Measurements from ENCODE around the gene EVI5. TPM values are rescaled to one million over a fixed set of nuclear protein-coding genes. Genes with fewer than 3 reads are reported as not detected.

EVI5 gene
- total RNA-seq, 4 donors from 2014 or later = 16.3 to 135 (median 33.7) TPM

- H3K27ac ChIP-seq = no peak overlapping the region
- no peaks in the 10 kb centered on the region for H3K36me3 ChIP-seq
- TF ChIP-seq POLR2A (IDR thresholded peaks at IDR 0.05) = no peak
- no peak for TF ChIP-seq CTCF (IDR thresholded peaks at IDR 0.05)
- no peaks in the 10 kb centered on the region for H3K9me3 ChIP-seq
- H3K4me3 ChIP-seq = no peak overlapping the region
- no peaks in the 10 kb centered on the region for H3K4me1 ChIP-seq
- DNase-seq = no peak
- no peaks in the 10 kb centered on the region for H3K27me3 ChIP-seq
These were observed 269.1 kb downstream of the EVI5 start for GRCh38 chr1:92515796-92516201.

- TF ChIP-seq CTCF (IDR thresholded peaks at IDR 0.05) (no peak), POLR2A (IDR thresholded peaks at IDR 0.05) (no peak)
- Histone ChIP-seq H3K4me3 (no peak overlapping the region), H3K36me3 (no peaks in the 10 kb centered on the region)
These were observed 273.4 kb downstream of the EVI5 start for GRCh38 chr1:92511541-92511940.

GRCh38 chr1:92509619-92510018 is 275.3 kb downstream of the EVI5 start:
- DNase-seq = no peak
- no peaks in the 10 kb centered on the region for H3K36me3 ChIP-seq
- H3K27ac ChIP-seq = no peak overlapping the region
- H3K27me3 ChIP-seq = no peaks in the 10 kb centered on the region
- H3K4me3 ChIP-seq = no peak overlapping the region
- no peaks in the 10 kb centered on the region for H3K4me1 ChIP-seq
- no peaks in the 10 kb centered on the region for H3K9me3 ChIP-seq
- TF ChIP-seq CTCF (IDR thresholded peaks at IDR 0.05) (no peak), POLR2A (IDR thresholded peaks at IDR 0.05) (no peak)

More at GRCh38 chr1:92511541-92511940, 273.4 kb downstream of the EVI5 start:
- Histone ChIP-seq H3K4me1 (no peaks in the 10 kb centered on the region), H3K27me3 (no peaks in the 10 kb centered on the region), H3K27ac (no peak overlapping the region), H3K9me3 (no peaks in the 10 kb centered on the region)
- no peak for DNase-seq

- no peaks in the 10 kb centered on the region for H3K9me3 ChIP-seq
- TF ChIP-seq POLR2A (IDR thresholded peaks at IDR 0.05) (no peak), CTCF (IDR thresholded peaks at IDR 0.05) (no peak)
- no peak for DNase-seq
- no peaks in the 10 kb centered on the region for H3K27me3 ChIP-seq
- H3K4me3 ChIP-seq = no peak overlapping the region
- H3K27ac ChIP-seq = no peak overlapping the region
- no peaks in the 10 kb centered on the region for H3K4me1 ChIP-seq
- no peaks in the 10 kb centered on the region for H3K36me3 ChIP-seq
These were observed 279.8 kb downstream of the EVI5 start for GRCh38 chr1:92505015-92505692.

GRCh38 chr1:92504291-92505014 is 280.5 kb downstream of the EVI5 start:
- DNase-seq = no peak
- Histone ChIP-seq H3K27me3 (no peaks in the 10 kb centered on the region), H3K36me3 (no peaks in the 10 kb centered on the region), H3K27ac (no peak overlapping the region), H3K4me3 (no peak overlapping the region), H3K4me1 (no peaks in the 10 kb centered on the region), H3K9me3 (no peaks in the 10 kb centered on the region)
- no peak for TF ChIP-seq CTCF (IDR thresholded peaks at IDR 0.05)
- TF ChIP-seq POLR2A (IDR thresholded peaks at IDR 0.05) = no peak

Data from Peyer's patch (tissue), 4 donors.